ENCODE results near the gene FIGN.

- TF ChIP-seq BMI1 (IDR thresholded peaks at IDR 0.05; ENCODE audit: low read length) = no peak
- TF ChIP-seq ZBTB11 (CRISPR knock-in tag; IDR thresholded peaks at IDR 0.05) = no peak
- TF ChIP-seq SNRNP70 (optimal IDR thresholded peaks at IDR 0.05; ENCODE audit: low read depth, low read length) = no peak
- TF ChIP-seq TRIM28 (IDR thresholded peaks at IDR 0.05) = no peak
- TF ChIP-seq CSDE1 (IDR thresholded peaks at IDR 0.05) = no peak
- TF ChIP-seq CTCF (IDR thresholded peaks at IDR 0.05 in 2 of 3, conservative IDR thresholded peaks at IDR 0.05 in 1 of 3; ENCODE audit: insufficient read depth in 2 of 3, low read depth in 1 of 3, low read length in 3 of 3) = no peak
- TF ChIP-seq ZNF146 (CRISPR knock-in tag; IDR thresholded peaks at IDR 0.05; ENCODE audit: unreplicated experiment) = no peak
- TF ChIP-seq SP1 (CRISPR knock-in tag; IDR thresholded peaks at IDR 0.05) = no peak
- TF ChIP-seq CBFB (CRISPR knock-in tag; IDR thresholded peaks at IDR 0.05) = no peak
- no peak for TF ChIP-seq GABPB2 (CRISPR knock-in tag; conservative IDR thresholded peaks at IDR 0.05)
- no peak for TF ChIP-seq ZNF274 (IDR thresholded peaks at IDR 0.05; ENCODE audit: borderline replicate concordance, low read depth, low read length)
Observed at GRCh38 chr2:163553601-163554000, 182.2 kb downstream of the FIGN start.

All from K562 (cell line).